Measurements from ENCODE around the gene TFB2M. TPM values are rescaled to one million over a fixed set of nuclear protein-coding genes. Genes with fewer than 3 reads are reported as not detected.

The TFB2M gene
- total and polyA plus RNA-seq, 2 of the 13 experiments (the other 11 are each of a cell fraction or from before 2014, with no cell fraction given) = 15.7 to 31.4 TPM

DNA sequence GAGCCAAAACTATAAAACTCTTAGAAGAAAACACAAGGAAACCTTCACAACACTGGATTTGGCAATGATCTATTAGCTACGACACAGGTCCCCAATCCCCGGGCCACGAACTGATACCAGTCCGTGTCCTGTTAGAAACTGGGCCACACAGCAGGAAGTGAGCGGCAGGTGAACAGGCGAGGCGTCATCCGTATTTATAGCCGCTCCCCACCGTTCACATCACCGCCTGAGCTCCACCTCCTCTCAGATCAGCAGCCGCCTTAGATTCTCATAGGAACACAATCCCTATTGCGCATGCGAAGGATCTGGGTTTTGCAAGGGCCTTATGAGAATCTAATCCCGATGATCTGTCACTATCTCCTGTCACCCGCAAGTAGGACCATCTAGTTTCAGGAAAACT is 11.9 kb downstream of the TFB2M start (continued):
- TF ChIP-seq SOX13 (IDR thresholded peaks at IDR 0.05) (no peak), SOX13 (CRISPR knock-in tag; conservative IDR thresholded peaks at IDR 0.05 in 1 of 2, IDR thresholded peaks at IDR 0.05 in 1 of 2) (no peak), ZNF354B (CRISPR knock-in tag; IDR thresholded peaks at IDR 0.05) (no peak)

DNA sequence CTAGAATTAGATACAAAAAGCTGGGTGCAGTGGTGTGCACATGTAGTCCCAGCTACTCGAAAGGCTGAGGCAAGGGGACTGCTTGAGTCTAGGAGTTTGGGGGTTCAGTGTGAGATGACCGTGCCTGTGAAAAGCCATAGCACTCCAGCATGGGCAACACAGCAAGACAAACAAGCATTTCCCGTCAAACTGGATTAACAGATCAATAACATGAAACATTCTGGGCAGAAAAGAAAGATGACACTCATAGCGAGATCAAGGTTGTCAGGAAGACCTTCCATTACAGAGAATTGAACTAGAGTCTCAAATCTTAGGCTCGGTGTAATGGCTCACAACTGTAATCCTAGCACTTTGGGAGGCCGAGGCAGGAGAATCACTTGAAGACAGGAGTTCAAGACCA is 14.0 kb downstream of the TFB2M start:
- peaks cover 5% of the 10 kb centered on the region for H3K79me2 ChIP-seq (ENCODE audit: insufficient read depth, low read length)
- WGBS (ENCODE audit: low lambda C conversion rate) = 80% methylated on average over 6 of the region's 6 CpGs
- BruUV-seq (replicated peaks) = no TSS peak
- no peaks in the 10 kb centered on the region for H3K27me3 ChIP-seq (ENCODE audit: control insufficient read depth in 1 of 2, insufficient read depth in 2 of 2, low read length in 2 of 2)
- H3K4me3 ChIP-seq (replicated peaks in 1 of 3; ENCODE audit: insufficient read depth in 1 of 3, low read depth in 2 of 3, low read length in 3 of 3) = no peak overlapping the region
- H3K4me1 ChIP-seq (ENCODE audit: insufficient read depth, low read length) = no peaks in the 10 kb centered on the region
- in situ Hi-C loops (cut with HindIII; ENCODE audit: extremely low pct_ligation_motif_present, low pct_unique_long_range_greater_than_20kb) = no loop called here
- H3K9ac ChIP-seq (ENCODE audit: insufficient read depth, low read depth, low read length) = no peak overlapping the region
- peaks cover 23 to 67% of the 10 kb centered on the region in 2 experiments for H3K36me3 ChIP-seq (replicated peaks in 1 of 2; ENCODE audit: control insufficient read depth in 1 of 2, insufficient read depth in 2 of 2, low read length in 2 of 2)
- no peak overlapping the region for H3K4me2 ChIP-seq (ENCODE audit: low read depth, low read length)
- H3K27ac ChIP-seq (ENCODE audit: extremely low read length, insufficient read depth, low read length) = no peak overlapping the region
- POLR2A ChIA-PET = no interaction called here
- CTCF ChIA-PET (ENCODE audit: low intra/inter-chr PET ratio, low total read pairs) = no interaction called here
- FAIRE-seq (no peak), ATAC-seq (no peak), DNase-seq (ENCODE audit: low spot score) (no peak)
- H4K20me1 ChIP-seq (ENCODE audit: insufficient read depth, low read length) = no peaks in the 10 kb centered on the region; the same call in 1 of the 2 replicates
- no peaks in the 10 kb centered on the region for H3K9me3 ChIP-seq (ENCODE audit: low read length)
- intact Hi-C loops (cut with micrococcal nuclease; ENCODE audit: unreplicated experiment) = no loop called here
- H2AFZ ChIP-seq (ENCODE audit: low read length) = no peak overlapping the region
- TF ChIP-seq, protein P1, sequence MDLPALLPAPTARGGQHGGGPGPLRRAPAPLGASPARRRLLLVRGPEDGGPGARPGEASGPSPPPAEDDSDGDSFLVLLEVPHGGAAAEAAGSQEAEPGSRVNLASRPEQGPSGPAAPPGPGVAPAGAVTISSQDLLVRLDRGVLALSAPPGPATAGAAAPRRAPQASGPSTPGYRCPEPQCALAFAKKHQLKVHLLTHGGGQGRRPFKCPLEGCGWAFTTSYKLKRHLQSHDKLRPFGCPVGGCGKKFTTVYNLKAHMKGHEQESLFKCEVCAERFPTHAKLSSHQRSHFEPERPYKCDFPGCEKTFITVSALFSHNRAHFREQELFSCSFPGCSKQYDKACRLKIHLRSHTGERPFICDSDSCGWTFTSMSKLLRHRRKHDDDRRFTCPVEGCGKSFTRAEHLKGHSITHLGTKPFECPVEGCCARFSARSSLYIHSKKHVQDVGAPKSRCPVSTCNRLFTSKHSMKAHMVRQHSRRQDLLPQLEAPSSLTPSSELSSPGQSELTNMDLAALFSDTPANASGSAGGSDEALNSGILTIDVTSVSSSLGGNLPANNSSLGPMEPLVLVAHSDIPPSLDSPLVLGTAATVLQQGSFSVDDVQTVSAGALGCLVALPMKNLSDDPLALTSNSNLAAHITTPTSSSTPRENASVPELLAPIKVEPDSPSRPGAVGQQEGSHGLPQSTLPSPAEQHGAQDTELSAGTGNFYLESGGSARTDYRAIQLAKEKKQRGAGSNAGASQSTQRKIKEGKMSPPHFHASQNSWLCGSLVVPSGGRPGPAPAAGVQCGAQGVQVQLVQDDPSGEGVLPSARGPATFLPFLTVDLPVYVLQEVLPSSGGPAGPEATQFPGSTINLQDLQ (CRISPR knock-in tag; IDR thresholded peaks at IDR 0.05) = no peak
- TF ChIP-seq, protein P2, sequence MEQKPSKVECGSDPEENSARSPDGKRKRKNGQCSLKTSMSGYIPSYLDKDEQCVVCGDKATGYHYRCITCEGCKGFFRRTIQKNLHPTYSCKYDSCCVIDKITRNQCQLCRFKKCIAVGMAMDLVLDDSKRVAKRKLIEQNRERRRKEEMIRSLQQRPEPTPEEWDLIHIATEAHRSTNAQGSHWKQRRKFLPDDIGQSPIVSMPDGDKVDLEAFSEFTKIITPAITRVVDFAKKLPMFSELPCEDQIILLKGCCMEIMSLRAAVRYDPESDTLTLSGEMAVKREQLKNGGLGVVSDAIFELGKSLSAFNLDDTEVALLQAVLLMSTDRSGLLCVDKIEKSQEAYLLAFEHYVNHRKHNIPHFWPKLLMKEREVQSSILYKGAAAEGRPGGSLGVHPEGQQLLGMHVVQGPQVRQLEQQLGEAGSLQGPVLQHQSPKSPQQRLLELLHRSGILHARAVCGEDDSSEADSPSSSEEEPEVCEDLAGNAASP (CRISPR knock-in tag; IDR thresholded peaks at IDR 0.05; ENCODE audit: borderline replicate concordance) = no peak
- TF ChIP-seq ZSCAN21 (CRISPR knock-in tag; IDR thresholded peaks at IDR 0.05; ENCODE audit: borderline replicate concordance) (no peak), HNRNPL (IDR thresholded peaks at IDR 0.05; ENCODE audit: low read depth, low read length) (no peak), PHF8 (CRISPR knock-in tag; IDR thresholded peaks at IDR 0.05) (no peak), ARNTL (CRISPR knock-in tag; IDR thresholded peaks at IDR 0.05) (no peak), ZNF432 (CRISPR knock-in tag; IDR thresholded peaks at IDR 0.05; ENCODE audit: borderline replicate concordance) (no peak), AGO2 (optimal IDR thresholded peaks at IDR 0.05; ENCODE audit: low read depth, low read length) (no peak), BCLAF1 (IDR thresholded peaks at IDR 0.05) (no peak), ZKSCAN5 (CRISPR knock-in tag; IDR thresholded peaks at IDR 0.05) (no peak), BORCS8-MEF2B (CRISPR knock-in tag; IDR thresholded peaks at IDR 0.05) (no peak), ZNF484 (CRISPR knock-in tag; IDR thresholded peaks at IDR 0.05; ENCODE audit: borderline replicate concordance, low read depth) (no peak), SNAI1 (CRISPR knock-in tag; IDR thresholded peaks at IDR 0.05; ENCODE audit: borderline replicate concordance) (no peak)
- TF ChIP-seq, protein P3, sequence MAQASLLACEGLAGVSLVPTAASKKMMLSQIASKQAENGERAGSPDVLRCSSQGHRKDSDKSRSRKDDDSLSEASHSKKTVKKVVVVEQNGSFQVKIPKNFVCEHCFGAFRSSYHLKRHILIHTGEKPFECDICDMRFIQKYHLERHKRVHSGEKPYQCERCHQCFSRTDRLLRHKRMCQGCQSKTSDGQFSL (CRISPR knock-in tag; IDR thresholded peaks at IDR 0.05) = no peak
